ENCODE results near the gene ADRA2A.

ADRA2A gene

DNA sequence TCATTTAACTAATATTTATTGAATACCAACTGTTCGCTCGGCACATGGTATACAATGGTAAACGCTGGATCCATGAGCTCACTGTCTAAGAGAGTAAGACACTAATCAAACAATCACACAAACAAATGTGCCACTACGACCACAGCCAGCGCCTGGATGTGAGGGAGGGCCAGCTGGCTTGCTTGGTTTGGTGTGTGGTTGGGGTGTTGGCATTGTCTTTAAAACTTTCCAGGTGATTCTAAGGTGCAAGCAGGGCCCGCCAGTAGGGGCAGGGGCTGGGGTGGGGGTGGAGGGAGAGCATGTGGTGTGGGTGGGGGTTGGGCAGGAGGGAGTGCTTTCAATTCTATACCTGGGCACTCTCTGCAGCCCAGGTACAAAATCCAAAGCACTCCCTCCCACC is 31.6 kb downstream of the ADRA2A start:
- peaks cover 0 to 10% of the 10 kb centered on the region in 2 donors for H3K4me1 ChIP-seq (ENCODE audit: control insufficient read depth in 2 of 2, insufficient read depth in 2 of 2, low read length in 2 of 2)
- H3K9ac ChIP-seq (ENCODE audit: low read depth in 1 of 2, low read length in 2 of 2) = no peak overlapping the region
- no peaks in the 10 kb centered on the region for H3K9me3 ChIP-seq (ENCODE audit: control insufficient read depth in 2 of 2, low read length in 2 of 2)
- H3K27me3 ChIP-seq (ENCODE audit: control insufficient read depth in 2 of 2, insufficient read depth in 2 of 2, low read length in 2 of 2) = no peaks in the 10 kb centered on the region
- H3K27ac ChIP-seq (ENCODE audit: low read depth in 2 of 2, low read length in 2 of 2) = no peak overlapping the region
- H3K4me3 ChIP-seq (ENCODE audit: low read length in 2 of 2) = no peak overlapping the region
- no peaks in the 10 kb centered on the region for H3K36me3 ChIP-seq (ENCODE audit: control insufficient read depth in 2 of 2, insufficient read depth in 2 of 2, low read length in 2 of 2)

DNA sequence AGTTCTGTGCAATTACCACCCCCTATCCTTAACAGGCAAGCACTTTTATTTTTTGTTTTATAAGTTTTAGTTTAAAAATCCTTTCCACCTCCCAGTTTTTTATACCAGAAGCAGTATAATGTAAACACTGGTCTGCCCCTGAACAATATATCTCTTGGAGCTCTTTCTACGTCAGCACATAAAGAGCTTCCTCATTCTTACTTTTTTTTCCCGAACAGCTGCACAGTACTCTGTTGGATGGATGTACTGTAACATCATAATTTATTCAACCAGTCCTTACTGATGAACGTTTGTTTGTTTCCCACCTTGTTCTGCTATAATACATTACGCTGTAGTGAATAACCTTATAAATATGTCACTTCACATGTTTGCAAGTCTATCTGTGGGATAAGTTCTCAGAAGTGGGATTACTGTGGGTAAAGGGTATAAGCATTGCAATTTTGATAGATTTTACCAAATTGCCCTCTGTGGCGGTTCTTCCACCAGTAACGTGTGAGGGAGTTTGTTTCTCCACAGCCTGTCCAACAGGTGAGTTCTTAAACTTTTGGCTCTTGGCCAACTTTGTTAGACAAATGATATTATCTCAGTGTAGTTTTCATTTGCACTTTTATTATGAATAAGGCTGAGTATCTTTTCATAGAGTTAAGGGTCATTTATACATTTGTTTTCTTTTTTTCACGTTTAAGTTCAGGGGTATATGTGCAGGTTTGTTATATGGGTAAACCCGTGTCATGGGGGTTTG is 32.8 kb downstream of the ADRA2A start:
- H3K4me1 ChIP-seq (ENCODE audit: control insufficient read depth in 2 of 2, insufficient read depth in 2 of 2, low read length in 2 of 2) = peaks cover 0 to 4% of the 10 kb centered on the region in 2 donors
- H3K9me3 ChIP-seq (ENCODE audit: control insufficient read depth in 2 of 2, low read length in 2 of 2) = no peaks in the 10 kb centered on the region
- no peaks in the 10 kb centered on the region for H3K27me3 ChIP-seq (ENCODE audit: control insufficient read depth in 2 of 2, insufficient read depth in 2 of 2, low read length in 2 of 2)
- no peaks in the 10 kb centered on the region for H3K36me3 ChIP-seq (ENCODE audit: control insufficient read depth in 2 of 2, insufficient read depth in 2 of 2, low read length in 2 of 2)
- no peak overlapping the region for H3K4me3 ChIP-seq (ENCODE audit: low read length in 2 of 2)
- H3K9ac ChIP-seq (ENCODE audit: low read depth in 1 of 2, low read length in 2 of 2) = no peak overlapping the region
- no peak overlapping the region for H3K27ac ChIP-seq (ENCODE audit: low read depth in 2 of 2, low read length in 2 of 2)

- no peak overlapping the region for H3K4me3 ChIP-seq (ENCODE audit: low read length in 2 of 2)
- H3K27me3 ChIP-seq (ENCODE audit: control insufficient read depth in 2 of 2, insufficient read depth in 2 of 2, low read length in 2 of 2) = no peaks in the 10 kb centered on the region
- no peak overlapping the region for H3K27ac ChIP-seq (ENCODE audit: low read depth in 2 of 2, low read length in 2 of 2)
- peaks cover 0 to 4% of the 10 kb centered on the region in 2 donors for H3K4me1 ChIP-seq (ENCODE audit: control insufficient read depth in 2 of 2, insufficient read depth in 2 of 2, low read length in 2 of 2)
- H3K9ac ChIP-seq (ENCODE audit: low read depth in 1 of 2, low read length in 2 of 2) = no peak overlapping the region
- no peaks in the 10 kb centered on the region for H3K36me3 ChIP-seq (ENCODE audit: control insufficient read depth in 2 of 2, insufficient read depth in 2 of 2, low read length in 2 of 2)
- H3K9me3 ChIP-seq (ENCODE audit: control insufficient read depth in 2 of 2, low read length in 2 of 2) = no peaks in the 10 kb centered on the region
These were observed 33.9 kb downstream of the ADRA2A start for GRCh38 chr10:111110771-111111170.

GRCh38 chr10:111112333-111112732 is 35.5 kb downstream of the ADRA2A start:
- no peaks in the 10 kb centered on the region for H3K27me3 ChIP-seq (ENCODE audit: control insufficient read depth in 2 of 2, insufficient read depth in 2 of 2, low read length in 2 of 2)
- H3K4me1 ChIP-seq (ENCODE audit: control insufficient read depth in 2 of 2, insufficient read depth in 2 of 2, low read length in 2 of 2) = peaks cover 0 to 4% of the 10 kb centered on the region in 2 donors
- no peak overlapping the region for H3K9ac ChIP-seq (ENCODE audit: low read depth in 1 of 2, low read length in 2 of 2)
- H3K36me3 ChIP-seq (ENCODE audit: control insufficient read depth in 2 of 2, insufficient read depth in 2 of 2, low read length in 2 of 2) = no peaks in the 10 kb centered on the region
- no peak overlapping the region for H3K4me3 ChIP-seq (ENCODE audit: low read length in 2 of 2)
- no peak overlapping the region for H3K27ac ChIP-seq (ENCODE audit: low read depth in 2 of 2, low read length in 2 of 2)
- no peaks in the 10 kb centered on the region for H3K9me3 ChIP-seq (ENCODE audit: control insufficient read depth in 2 of 2, low read length in 2 of 2)

DNA sequence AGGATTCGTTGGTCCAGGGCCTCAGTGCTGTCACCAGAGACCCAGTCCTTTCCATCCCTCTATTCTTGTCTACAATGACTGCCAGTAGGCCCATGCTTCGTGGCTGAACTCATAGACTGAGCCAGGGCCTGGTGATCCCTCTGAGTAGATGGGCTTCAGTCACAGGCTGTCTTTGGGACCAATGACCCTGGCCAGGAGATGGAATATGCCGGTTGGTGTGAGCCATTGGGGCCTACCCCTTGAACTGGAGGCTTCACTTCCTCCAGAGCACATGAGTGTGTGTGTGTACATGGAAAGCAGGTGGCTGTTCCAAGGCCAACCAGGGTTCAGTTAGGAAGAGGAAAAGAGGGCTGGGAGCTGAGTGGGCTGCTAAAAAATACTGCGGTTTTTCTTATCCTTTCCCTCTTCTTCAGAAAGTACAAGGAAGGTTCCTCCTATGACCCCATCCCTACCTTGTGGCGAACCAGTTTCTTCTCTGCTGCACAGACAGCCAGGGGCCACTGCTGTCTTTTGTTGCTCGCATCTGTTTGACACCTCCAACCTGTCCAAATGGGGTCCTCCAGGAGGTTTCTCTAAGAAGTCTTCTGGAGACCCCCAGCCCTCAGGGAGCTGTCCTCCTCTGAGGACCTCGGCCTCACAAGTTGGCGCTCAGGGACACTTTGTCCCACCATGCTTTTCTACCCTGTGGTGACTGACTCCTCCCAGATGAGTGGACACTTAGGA is 36.6 kb downstream of the ADRA2A start:
- no peak overlapping the region for H3K9ac ChIP-seq (ENCODE audit: low read depth in 1 of 2, low read length in 2 of 2)
- peaks cover 0 to 4% of the 10 kb centered on the region in 2 donors for H3K4me1 ChIP-seq (ENCODE audit: control insufficient read depth in 2 of 2, insufficient read depth in 2 of 2, low read length in 2 of 2)
- no peak overlapping the region for H3K27ac ChIP-seq (ENCODE audit: low read depth in 2 of 2, low read length in 2 of 2)
- no peaks in the 10 kb centered on the region for H3K36me3 ChIP-seq (ENCODE audit: control insufficient read depth in 2 of 2, insufficient read depth in 2 of 2, low read length in 2 of 2)
- no peaks in the 10 kb centered on the region for H3K9me3 ChIP-seq (ENCODE audit: control insufficient read depth in 2 of 2, low read length in 2 of 2)
- no peaks in the 10 kb centered on the region for H3K27me3 ChIP-seq (ENCODE audit: control insufficient read depth in 2 of 2, insufficient read depth in 2 of 2, low read length in 2 of 2)
- H3K4me3 ChIP-seq (ENCODE audit: low read length in 2 of 2) = no peak overlapping the region

DNA sequence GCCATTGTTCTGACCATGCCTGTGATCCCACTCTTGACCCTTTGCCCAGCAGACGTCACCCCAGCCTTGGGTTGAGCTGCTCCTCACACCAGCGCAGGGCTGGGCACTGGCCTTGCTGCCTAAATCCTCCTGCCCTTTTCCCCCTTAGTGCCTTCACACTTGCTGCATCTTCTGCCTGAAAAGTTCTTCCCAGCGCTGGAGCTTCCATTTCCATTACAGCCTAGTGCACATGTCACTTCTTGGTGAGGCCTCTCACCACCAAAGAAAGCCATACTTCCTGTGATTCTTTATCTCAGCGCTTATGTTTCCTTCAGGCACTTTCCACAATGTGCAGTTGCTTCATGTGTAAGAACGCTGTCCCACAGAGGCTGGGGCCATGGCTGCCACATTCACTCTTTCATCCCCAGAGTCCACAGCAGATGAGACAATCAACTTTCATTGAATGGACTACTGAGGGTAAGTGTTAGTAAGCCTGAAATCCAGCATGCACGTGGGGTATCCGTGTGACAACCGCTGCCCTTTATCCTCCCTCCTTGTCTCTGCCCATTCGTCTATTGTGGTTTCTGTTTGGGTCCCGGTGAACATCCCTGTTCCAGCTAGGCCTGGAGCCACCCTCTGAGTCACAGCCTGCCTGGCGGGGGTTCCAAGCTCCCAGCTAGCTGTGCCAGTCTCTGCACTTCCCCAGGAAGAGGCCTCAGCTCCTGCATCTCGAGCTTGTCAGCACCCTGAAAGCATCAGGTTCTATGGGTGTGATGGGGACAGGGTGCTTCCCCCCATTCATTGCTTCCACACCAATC is 37.3 kb downstream of the ADRA2A start:
- no peak overlapping the region for H3K9ac ChIP-seq (ENCODE audit: low read depth in 1 of 2, low read length in 2 of 2)

GRCh38 chr10:111114758-111115500 is 38.1 kb downstream of the ADRA2A start:
- Histone ChIP-seq H3K27ac (ENCODE audit: low read depth in 2 of 2, low read length in 2 of 2) (no peak overlapping the region), H3K36me3 (ENCODE audit: control insufficient read depth in 2 of 2, insufficient read depth in 2 of 2, low read length in 2 of 2) (no peaks in the 10 kb centered on the region), H3K9me3 (ENCODE audit: control insufficient read depth in 2 of 2, low read length in 2 of 2) (no peaks in the 10 kb centered on the region), H3K27me3 (ENCODE audit: control insufficient read depth in 2 of 2, insufficient read depth in 2 of 2, low read length in 2 of 2) (no peaks in the 10 kb centered on the region), H3K4me1 (ENCODE audit: control insufficient read depth in 2 of 2, insufficient read depth in 2 of 2, low read length in 2 of 2) (no peaks in the 10 kb centered on the region), H3K9ac (ENCODE audit: low read depth in 1 of 2, low read length in 2 of 2) (no peak overlapping the region), H3K4me3 (ENCODE audit: low read length in 2 of 2) (no peak overlapping the region)

More for the DNA sequence above, 37.3 kb downstream of the ADRA2A start:
- Histone ChIP-seq H3K36me3 (ENCODE audit: control insufficient read depth in 2 of 2, insufficient read depth in 2 of 2, low read length in 2 of 2) (no peaks in the 10 kb centered on the region), H3K4me3 (ENCODE audit: low read length in 2 of 2) (no peak overlapping the region), H3K27ac (ENCODE audit: low read depth in 2 of 2, low read length in 2 of 2) (no peak overlapping the region), H3K4me1 (ENCODE audit: control insufficient read depth in 2 of 2, insufficient read depth in 2 of 2, low read length in 2 of 2) (peaks cover 0 to 4% of the 10 kb centered on the region in 2 donors), H3K9me3 (ENCODE audit: control insufficient read depth in 2 of 2, low read length in 2 of 2) (no peaks in the 10 kb centered on the region), H3K27me3 (ENCODE audit: control insufficient read depth in 2 of 2, insufficient read depth in 2 of 2, low read length in 2 of 2) (no peaks in the 10 kb centered on the region)

GRCh38 chr10:111116211-111116610 is 39.4 kb downstream of the ADRA2A start:
- no peak overlapping the region for H3K4me3 ChIP-seq (ENCODE audit: low read length in 2 of 2)
- no peaks in the 10 kb centered on the region for H3K4me1 ChIP-seq (ENCODE audit: control insufficient read depth in 2 of 2, insufficient read depth in 2 of 2, low read length in 2 of 2)
- no peaks in the 10 kb centered on the region for H3K27me3 ChIP-seq (ENCODE audit: control insufficient read depth in 2 of 2, insufficient read depth in 2 of 2, low read length in 2 of 2)
- no peak overlapping the region for H3K9ac ChIP-seq (ENCODE audit: low read depth in 1 of 2, low read length in 2 of 2)
- H3K27ac ChIP-seq (ENCODE audit: low read depth in 2 of 2, low read length in 2 of 2) = no peak overlapping the region
- no peaks in the 10 kb centered on the region for H3K36me3 ChIP-seq (ENCODE audit: control insufficient read depth in 2 of 2, insufficient read depth in 2 of 2, low read length in 2 of 2)
- no peaks in the 10 kb centered on the region for H3K9me3 ChIP-seq (ENCODE audit: control insufficient read depth in 2 of 2, low read length in 2 of 2)

DNA sequence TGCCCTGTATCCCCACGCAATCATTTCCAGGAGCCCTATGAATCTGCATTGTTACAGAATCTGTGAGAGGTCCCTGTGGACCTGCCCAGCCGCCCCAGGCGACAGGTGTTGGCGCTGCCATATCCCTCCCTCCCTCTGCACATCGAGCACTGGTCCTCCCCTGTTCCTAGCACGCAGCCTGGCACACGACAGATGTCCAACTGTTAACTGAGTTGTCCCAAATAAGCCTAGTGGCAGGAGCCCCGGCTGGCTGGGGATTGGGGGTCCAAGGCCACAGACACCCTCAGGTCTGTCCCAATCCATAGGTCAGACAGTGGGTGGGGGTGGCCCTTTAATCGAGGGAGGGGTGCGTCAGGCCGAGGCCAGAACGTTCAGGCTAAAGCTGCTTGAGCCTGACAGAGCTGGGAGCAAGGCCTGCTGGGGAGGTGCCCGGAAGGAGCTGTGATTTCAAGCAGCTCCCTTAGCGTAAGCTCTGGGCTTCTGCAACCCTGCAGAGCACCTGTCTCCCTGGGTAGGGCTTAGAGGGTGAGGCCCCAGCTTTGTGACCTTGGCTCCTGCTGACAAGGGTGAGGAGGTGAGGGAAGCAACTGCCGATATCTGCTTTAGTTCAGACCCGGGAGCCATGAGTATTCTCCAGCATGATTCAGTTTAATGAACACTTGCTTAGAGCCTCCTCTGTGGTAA is 40.1 kb downstream of the ADRA2A start:
- Histone ChIP-seq H3K4me1 (ENCODE audit: control insufficient read depth in 2 of 2, insufficient read depth in 2 of 2, low read length in 2 of 2) (no peaks in the 10 kb centered on the region), H3K27me3 (ENCODE audit: control insufficient read depth in 2 of 2, insufficient read depth in 2 of 2, low read length in 2 of 2) (no peaks in the 10 kb centered on the region), H3K9me3 (ENCODE audit: control insufficient read depth in 2 of 2, low read length in 2 of 2) (no peaks in the 10 kb centered on the region), H3K4me3 (ENCODE audit: low read length in 2 of 2) (no peak overlapping the region), H3K9ac (ENCODE audit: low read depth in 1 of 2, low read length in 2 of 2) (no peak overlapping the region), H3K27ac (ENCODE audit: low read depth in 2 of 2, low read length in 2 of 2) (no peak overlapping the region), H3K36me3 (ENCODE audit: control insufficient read depth in 2 of 2, insufficient read depth in 2 of 2, low read length in 2 of 2) (no peaks in the 10 kb centered on the region)

All from mucosa of rectum (tissue), 2 donors.